ENCODE measurements around the gene ACTR8. TPM values are rescaled to one million over a fixed set of nuclear protein-coding genes. Genes with fewer than 3 reads are reported as not detected.

ACTR8 gene
- total and polyA plus RNA-seq, 2 of the 13 experiments (the other 11 are each of a cell fraction or from before 2014, with no cell fraction given), result 15.5 to 29.0 TPM

- TF ChIP-seq CERS6 (CRISPR knock-in tag; IDR thresholded peaks at IDR 0.05) (no peak; the same call in 1 of the 2 replicates), ZBTB3 (CRISPR knock-in tag; IDR thresholded peaks at IDR 0.05; ENCODE audit: borderline replicate concordance, low read depth) (no peak; the same call in 1 of the 2 replicates), SAFB2 (CRISPR knock-in tag; IDR thresholded peaks at IDR 0.05; ENCODE audit: borderline replicate concordance, low read depth) (peak; percentile 53; the same call in 1 of the 2 replicates), BORCS8-MEF2B (CRISPR knock-in tag; IDR thresholded peaks at IDR 0.05) (peak; percentile 91), PREB (CRISPR knock-in tag; IDR thresholded peaks at IDR 0.05) (no peak), ZNF10 (CRISPR knock-in tag; IDR thresholded peaks at IDR 0.05; ENCODE audit: borderline replicate concordance, low read depth) (no peak), CENPX (CRISPR knock-in tag; IDR thresholded peaks at IDR 0.05) (no peak), THRA (CRISPR knock-in tag; IDR thresholded peaks at IDR 0.05; ENCODE audit: borderline replicate concordance) (no peak), PHF20 (CRISPR knock-in tag; IDR thresholded peaks at IDR 0.05) (peak; percentile 82), ZNF574 (CRISPR knock-in tag; IDR thresholded peaks at IDR 0.05) (peak; percentile 64), ZNF841 (CRISPR knock-in tag; IDR thresholded peaks at IDR 0.05; ENCODE audit: borderline replicate concordance) (no peak), MTERF4 (CRISPR knock-in tag; IDR thresholded peaks at IDR 0.05) (0 out of 2 replicates have a peak, but pooled peaks have one; percentile 34), DR1 (CRISPR knock-in tag; IDR thresholded peaks at IDR 0.05) (peak; percentile 62; the same call in 1 of the 2 replicates), ETS1 (CRISPR knock-in tag; IDR thresholded peaks at IDR 0.05) (no peak), GATAD2A (CRISPR knock-in tag; IDR thresholded peaks at IDR 0.05) (no peak; the same call in 1 of the 2 replicates), HDAC2 (CRISPR knock-in tag; IDR thresholded peaks at IDR 0.05) (0 out of 2 replicates have a peak, but pooled peaks have one; percentile 45), KAT7 (CRISPR knock-in tag; IDR thresholded peaks at IDR 0.05; ENCODE audit: borderline replicate concordance) (peak; percentile 79; the same call in 1 of the 2 replicates), DMAP1 (CRISPR knock-in tag; IDR thresholded peaks at IDR 0.05) (peak; percentile 76; the same call in 1 of the 2 replicates), RFX5 (IDR thresholded peaks at IDR 0.05; ENCODE audit: low read depth, low read length) (no peak)
Measured at GRCh38 chr3:53881691-53882593, at the start of gene ACTR8 (continued).

All from HepG2 (cell line).